Activated CD8-positive, alpha-beta memory T cell treated with anti-CD3 and anti-CD28 coated beads for 4 hours (primary cell): ENCODE measurements around the gene SLC25A13.
"Not testable (repeated sequence)": the region's sequence is repeated elsewhere in the genome, so short reads cannot be mapped to it uniquely, and the experiment has no call there.

ENCODE experiments used
- DNase-seq, 2 donors: peaks; one replicate each; pipeline ENCODE4 v3.0.0-alpha.2; 2020; ENCODE audit warnings: low read depth in 2 of 2

Gene SLC25A13

DNA sequence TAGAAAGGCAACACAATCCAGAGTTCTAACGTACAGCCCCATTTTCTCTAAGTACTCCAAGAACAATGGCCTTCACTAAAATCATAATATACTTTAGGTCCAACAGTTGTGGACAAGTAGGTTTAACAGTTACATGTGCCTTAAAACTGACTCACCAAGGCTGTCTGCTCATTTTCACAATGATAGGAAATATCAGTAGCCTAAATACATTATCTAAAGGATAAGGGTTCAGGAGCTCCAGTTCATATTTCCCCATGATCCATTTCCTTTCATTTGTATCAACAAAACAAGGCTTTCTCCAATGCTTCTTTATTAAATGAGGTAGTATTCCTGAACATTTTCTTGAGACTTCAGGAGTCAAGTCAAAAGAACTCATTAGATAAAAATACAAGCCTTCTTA is 164.0 kb downstream of the SLC25A13 start:
- DNase-seq: no peak

DNA sequence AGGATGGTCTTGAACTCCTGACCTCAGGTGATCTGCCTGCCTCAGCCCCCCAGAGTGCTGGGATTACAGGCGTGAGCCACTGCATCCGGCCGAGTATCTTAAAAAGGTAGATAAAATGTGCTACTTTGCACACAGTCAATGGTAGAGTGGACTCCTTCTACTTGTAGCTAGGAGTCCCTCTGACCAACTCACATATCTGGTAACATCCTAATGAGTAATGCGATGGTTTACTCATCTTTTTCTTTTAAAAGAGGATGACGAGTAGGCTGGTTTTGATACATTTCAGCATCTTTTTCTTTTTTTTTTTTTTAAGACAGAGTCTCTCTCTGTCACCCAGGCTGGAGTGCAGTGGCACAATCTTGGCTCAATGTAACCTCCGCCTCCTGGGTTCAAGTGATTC is 167.4 kb downstream of the SLC25A13 start:
- not testable (repeated sequence) for DNase-seq

DNA sequence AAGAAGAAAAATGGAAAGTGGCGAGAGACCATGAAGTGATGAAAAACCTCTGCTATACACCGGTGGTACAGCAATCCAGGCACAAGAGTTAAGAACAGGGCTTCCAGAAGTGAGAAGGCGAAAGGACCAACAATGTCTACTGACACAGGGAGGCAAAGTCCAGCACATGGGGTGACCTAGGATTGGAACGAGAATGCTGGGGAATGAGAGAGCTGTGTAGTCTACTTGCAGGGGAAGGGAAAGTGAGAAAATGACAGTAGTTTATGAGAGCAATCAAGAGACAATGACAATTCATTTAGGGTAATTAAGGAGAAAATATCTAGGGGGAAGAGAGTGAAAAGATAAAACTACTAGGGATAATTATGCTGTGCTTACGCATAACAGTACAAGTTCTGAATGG is 169.2 kb downstream of the SLC25A13 start:
- DNase-seq: no peak

DNA sequence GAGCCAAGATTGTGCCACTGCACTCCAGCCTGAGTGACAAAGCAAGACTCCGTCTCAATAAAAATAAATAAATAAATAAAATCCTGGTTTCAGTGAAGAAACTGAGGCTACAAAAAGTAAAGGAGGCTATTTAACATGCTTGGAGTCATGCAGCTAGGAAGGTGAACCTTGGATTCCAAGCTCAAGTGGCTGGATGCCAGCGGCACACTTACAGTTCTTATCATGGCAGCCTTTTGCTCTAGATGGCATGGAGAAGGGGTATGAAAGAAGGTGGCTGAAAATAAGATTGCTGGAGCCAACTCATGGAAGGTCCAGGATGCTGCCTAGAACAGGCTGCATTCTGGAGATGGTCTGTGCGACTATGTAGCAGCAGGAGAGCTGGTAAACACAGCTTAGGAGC is 170.0 kb downstream of the SLC25A13 start:
- DNase-seq: no peak

DNA sequence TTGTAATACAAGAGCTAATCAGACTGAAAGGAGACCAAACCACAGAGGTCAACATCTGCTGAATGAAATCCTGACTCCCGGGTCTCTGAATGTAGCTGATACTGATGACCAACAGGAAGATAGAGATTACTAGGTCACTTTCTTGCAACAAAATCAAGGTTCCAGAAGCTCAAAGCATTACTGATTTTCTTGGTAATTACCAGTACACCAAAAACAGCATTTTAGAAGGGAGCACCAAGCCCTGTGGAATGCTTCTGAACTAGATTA is 177.7 kb downstream of the SLC25A13 start:
- DNase-seq: no peak

DNA sequence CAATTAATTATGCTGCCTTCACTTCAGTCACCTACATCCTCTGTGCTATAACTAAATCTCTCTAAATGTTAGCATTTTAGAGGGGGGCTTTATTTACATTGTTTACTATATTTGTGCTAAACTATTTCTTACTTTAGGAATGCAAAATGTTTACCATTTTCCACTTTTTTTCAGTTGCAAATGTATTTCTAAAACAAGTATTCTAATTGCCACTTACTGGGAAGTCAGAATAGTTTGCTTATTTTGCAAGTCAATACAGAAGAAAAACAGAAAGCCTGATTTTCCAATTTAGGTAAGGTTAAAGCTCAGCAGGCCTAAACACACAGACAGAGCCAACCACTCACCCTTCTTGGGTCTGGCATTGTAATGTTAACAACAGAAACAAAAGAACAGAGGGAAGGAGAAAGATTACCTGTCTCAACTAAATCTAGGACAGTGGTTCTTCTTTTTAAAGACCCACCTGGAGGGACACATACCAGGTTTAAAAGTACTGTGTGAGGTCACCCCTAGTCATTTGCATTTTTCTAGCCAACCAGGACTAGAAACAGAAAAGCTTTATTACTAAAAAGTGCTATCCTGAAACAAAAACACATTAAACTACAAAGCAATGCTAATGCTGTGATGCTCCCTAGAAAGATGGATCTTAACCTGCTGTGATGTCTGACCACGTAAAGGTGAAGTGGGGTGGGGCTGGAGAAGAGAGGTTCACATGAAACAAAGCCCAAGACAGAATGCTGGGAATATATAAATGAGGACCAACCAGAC is 178.2 kb downstream of the SLC25A13 start:
- DNase-seq: no peak

DNA sequence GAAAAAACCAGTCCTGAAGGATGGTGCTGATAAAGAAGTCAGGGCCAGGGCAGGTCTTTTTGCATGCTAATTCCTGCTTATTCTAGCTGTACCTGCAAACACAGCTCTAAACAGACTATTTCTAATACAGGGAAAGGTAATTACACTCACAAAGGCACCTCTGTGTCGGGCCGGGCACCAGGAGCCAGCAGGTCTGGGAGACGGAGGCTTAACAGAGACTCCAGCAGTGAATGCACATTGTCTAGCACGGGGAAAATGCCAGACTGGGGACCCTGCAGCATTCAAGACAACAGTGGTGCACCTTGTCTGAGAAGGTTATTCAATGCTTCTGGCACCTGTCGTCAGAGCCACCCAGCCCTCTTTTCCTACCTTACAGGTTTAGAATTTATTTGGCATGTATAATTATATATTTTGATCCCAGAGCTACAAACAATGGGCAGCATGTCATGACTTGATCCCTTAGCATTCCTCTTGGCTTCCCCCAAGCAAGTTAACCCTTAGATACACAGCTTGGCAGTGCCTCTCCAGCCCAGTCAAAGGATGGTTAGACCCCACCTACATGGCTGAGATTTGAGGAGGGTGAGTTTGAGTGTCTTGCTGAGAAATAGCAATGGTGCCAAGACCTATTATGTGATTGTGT is 185.2 kb downstream of the SLC25A13 start:
- DNase-seq: no peak

DNA sequence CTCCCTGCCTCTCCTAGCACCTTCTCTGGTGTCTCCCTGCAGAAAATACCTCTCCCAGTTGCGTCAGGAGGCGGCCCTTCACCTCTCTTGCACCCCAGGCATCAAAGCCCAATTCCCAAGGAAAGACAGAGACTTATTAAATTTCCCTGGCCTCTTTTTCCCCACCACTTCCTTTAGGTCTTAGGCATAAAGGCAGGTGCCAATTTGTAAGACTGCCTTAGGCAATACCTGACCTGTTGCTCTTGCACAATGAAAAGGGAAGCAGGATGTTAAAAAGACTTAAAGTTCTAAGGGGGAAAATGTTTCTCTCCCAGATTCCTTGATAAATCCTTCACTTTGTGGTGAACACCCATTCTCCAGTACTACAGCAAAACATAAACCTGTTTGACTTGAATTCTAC is 186.7 kb downstream of the SLC25A13 start:
- no peak for DNase-seq

DNA sequence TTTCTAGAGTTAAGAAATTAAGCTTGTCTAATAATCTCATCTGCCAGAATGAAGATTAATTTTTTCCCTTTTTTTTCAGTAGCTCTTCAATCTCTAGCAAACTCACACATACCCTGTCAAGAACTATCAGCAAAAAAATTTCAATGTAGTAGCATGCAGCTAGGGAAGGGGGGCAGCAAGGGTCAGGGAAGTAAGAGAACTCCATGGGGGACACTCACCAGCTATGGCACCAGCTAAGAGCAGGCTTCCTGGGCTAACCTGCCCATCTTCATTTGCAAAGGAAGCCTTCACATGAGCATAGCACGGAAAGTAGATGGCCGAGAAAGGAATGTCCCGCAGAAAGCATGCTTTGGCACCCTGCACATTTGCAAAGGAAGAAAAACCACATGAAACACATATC is 190.4 kb downstream of the SLC25A13 start:
- no peak for DNase-seq

DNA sequence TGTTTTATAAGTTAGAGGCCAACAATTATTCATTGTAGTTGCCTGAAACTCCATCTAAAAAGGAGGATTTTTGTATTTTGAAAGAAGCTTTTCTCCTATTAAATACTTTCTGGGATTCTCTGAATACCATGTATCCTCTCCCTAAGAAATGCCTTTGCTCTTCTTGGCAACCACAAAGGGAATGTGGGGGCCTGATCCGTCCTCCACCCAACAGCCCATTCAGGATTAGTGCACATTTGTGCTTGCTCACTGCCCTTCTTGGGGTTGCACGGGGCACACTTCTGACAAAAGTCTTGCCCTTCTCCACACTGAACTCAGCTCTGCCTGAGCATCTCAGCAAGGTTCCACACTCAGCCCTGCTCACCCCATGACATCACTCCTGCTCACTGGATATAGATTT is 194.2 kb downstream of the SLC25A13 start:
- no peak for DNase-seq

DNA sequence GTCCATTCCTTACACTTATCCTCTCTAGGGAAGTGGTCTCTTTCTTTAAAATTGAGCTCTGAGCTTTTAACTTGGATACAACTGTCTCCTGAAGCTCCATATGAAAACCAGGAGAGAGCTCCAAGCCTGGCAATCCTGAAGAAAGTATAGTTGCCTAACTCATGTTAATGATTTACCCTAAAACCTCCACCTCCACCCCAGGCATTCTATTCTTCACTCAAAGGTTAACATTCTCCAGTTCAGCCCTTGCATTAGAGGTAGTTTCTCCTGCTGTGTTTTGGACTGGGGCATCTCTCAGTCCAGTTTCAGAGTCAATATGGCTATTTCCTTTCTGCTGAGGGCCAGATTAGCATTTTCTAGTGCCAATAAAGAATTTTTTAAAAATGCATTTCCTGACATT is 195.5 kb downstream of the SLC25A13 start:
- DNase-seq: no peak

DNA sequence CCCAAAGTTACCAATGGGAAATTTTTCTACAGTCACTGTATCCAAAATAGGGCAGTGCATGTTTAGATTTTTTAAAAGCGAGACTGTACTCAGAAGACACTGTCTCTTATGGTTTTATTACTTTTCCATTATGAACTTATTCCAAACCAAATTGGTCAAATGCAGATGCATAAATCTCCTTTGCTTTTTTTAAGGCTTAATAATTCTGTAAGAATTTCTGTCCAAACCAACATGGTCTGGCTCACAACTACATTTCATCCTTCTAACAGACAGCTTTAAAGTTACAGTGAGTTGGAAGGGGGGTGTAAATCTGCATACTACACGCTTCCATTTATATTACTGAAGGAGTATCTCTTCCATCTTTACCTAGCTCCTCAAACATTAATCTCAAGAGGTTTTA is 199.2 kb downstream of the SLC25A13 start:
- no peak for DNase-seq

DNA sequence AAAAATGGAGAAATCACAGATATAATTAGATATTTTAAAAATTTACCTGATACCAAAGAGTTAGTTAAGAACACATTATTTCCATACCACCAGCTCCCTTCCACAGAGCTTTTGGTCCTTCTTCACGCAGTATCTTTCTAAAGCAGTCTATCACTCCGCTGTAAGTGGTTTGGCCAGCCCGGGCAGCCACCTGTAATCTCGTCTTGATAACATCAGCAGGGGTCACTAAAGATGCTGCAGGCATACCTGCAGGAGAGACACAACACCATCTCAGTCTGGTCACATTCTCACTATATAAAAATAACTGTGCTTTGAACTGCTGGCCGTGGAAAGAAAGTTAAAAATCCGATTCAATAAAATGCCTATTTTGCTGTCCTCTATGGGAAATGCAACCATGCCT is 200.1 kb downstream of the SLC25A13 start:
- no peak for DNase-seq

DNA sequence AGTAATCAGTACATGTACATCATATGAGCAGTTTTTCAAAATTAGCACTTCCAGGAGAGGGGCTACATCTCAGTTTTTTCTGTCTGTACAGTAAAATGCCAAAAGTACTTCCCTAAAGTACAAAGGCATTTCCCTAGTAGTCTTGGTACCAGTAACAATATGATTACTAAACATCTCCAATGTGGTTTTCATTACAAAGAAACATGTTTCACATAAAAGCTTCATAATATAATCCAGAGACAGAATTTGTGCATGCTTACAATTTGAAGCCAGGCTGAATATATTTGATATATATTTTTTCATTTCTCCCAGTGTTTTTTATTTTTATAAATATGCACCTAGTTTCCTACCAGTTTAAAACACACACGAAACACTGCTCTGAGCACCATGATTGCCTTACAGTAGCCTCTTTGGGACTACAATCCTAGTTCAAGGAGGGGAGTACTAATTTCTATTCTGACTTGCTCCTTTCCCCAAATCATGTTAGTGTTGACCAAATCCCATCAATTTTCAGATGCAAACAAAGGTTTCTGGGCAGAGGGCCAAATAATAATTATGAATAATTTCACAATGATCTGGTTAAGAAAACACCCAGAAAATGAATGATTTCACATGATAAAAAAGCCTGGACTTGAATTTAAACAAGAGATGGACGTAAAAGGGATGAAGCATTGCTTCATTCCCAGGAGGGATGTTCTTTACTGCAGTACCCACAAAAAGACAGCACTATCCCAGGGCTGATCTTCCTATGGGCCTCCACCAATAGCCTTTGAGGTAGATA is 201.3 kb downstream of the SLC25A13 start:
- no peak for DNase-seq

DNA sequence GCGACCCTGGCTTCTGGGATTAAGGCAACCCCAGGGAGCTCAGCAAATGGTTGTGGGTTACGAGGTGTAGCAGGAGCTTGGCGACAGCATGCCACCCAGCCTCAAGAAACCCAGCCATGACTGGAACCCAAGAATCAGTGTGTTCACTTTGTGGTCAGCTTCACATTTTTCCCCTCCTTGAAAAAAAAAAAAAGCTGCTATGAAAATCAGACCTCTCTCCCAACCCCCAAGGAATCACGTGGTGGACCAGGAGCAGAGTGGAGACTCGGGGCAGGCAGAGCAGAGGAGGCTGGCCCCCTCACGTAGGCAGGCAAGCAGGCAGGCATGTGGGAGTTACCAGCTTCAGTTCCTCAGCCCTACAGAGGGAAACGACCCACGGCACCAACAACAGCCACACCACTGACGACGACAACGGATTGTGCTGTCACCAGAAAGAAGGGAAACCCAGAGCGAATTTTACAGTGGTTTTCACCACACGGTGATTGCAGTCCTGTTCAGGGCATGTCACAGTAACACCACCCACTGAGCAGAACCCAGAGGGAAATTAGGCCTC is 203.4 kb downstream of the SLC25A13 start:
- DNase-seq: no peak

DNA sequence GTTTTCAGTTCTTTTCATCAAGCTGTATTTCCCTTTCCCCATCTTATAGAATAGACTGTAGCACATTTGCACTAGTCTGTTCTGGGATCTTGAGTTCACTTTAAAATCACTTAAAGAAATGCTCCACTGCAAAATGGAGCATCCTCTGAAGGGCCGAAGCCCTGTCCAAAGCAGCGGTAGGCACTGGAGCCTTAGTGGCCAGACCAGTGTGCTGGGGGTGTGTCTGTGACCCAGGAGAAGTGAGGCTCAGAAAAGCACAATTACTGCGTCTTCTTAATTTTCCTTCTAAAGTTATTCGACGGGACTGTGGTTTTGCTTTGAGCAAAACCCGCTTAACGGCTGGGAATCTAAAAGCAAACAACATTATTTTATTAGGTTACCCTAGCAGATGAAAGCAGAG is 205.7 kb downstream of the SLC25A13 start:
- no peak for DNase-seq

DNA sequence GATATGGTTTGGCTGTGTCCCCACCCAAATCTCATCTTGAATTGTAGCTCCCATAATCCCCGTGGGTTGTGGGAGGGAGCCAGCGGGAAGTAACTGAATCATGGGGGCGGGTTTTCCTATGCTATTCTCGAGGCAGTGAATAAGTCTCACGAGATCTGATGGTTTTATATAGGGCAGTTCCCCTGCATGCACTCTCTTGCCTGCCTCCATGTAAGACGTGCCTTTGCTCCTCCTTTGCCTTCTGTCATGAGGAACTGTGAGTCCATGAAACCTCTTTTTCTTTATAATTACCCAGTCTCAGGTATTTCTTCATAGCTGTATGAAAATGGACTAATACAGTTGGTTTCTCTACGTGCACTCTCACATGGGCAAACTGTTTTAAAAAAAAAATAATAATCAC is 207.7 kb downstream of the SLC25A13 start:
- DNase-seq: no peak

DNA sequence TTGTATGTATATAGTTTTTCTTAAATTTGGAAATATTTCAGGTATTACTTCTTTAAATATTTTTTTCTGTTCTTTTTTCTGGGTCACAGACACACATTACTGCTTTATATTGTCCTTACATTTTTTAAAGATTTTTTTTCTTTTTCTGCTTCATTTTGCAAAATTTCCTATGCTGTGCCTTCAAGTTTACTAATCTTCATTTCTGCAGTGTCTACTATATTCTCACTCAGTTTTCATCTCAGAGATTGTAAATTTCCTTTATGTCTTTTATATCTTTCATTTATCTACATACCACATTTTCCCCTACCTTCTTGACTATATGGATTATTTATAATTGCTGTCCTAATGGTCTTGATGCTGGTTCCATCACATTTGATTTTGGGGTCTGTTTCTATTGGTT is 210.5 kb downstream of the SLC25A13 start:
- DNase-seq: no peak

DNA sequence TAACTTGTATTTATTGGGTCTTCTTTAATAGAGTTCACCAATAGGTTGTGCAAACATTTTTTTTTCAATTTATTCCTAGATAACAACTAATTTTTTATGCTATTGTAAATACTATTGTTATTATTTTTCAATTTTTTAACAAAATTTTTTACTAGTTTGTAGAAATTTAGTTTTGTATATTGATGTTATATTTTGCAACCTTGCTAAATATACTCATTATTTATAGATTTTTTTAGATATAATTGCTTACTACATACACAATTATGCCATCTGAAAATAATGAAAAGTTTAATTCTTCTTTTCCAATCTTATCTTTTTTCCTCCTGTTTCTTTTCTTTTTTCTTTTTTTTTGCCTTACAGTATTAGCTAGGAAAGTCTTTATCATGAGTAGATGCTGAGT is 216.9 kb downstream of the SLC25A13 start:
- no peak for DNase-seq

DNA sequence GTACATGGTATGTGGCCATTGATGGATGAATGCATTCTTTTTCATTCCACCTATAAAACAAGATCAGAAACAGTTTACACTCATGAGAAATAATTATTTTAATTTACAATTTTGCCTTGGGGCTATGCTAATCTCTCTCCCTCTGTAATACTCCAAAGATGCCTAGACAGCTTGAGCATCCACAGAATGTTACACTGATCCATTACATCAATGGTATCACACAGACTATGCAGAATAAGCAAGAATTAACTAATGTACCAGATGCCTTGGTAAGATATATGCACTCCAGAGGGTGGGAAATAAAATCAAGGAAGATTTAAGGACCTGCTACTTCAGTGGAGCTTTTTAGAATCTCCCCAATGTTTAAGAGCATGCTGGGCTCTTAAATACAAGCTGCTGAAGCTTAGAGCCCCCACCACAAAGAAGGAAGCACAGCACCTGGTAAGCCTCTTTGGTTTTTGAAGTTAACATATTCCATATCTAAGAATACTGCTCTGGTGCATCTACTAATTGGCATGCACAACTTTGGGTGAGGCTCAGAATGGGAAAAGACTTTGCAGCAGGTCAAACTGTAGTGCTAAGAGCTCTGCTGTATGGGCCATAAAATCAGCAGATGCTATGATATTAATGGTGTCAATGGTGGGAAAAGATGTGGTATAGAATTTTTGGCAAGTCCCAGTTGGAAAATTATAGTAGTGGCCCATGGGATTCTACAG is 219.6 kb downstream of the SLC25A13 start:
- no peak for DNase-seq

DNA sequence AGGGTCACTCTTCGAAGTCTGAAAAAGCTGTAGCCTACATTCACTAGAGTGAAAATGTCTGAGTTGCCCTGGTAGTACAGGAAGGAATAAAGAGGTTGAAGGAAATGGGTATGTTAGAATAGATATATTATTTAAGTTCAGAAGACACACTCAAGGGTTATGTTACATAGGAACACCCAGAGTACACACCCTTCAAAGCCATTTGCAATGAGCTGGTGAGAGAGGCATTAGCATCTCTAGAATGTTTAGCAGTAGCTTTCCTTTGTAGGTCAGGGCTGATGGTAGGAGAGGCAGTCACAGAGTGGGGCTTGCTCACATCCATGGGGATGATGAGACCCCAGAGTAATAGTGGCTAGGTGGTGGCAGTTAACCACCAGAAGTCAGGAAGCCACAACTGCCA is 221.2 kb downstream of the SLC25A13 start:
- DNase-seq: no peak

DNA sequence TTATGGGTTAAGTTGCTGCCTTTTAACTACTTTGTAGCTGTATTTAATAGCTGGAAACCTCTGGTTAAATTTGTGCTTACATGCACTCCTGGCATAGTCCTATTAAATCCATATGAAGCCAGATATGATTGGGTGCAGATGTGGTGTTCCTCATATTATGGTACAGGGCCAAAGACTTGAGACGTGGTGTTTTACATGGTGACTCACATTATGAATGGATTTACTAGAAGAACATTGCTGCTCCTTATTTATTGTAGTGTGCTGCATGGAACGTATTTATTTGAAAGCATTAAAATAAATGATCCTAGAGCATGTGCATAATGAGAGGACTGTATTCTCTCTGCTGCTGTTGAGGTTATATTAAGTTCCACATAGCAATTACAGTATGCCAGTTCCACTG is 224.1 kb downstream of the SLC25A13 start:
- DNase-seq: no peak
